Measurements from ENCODE around the gene ANK3.

DNA sequence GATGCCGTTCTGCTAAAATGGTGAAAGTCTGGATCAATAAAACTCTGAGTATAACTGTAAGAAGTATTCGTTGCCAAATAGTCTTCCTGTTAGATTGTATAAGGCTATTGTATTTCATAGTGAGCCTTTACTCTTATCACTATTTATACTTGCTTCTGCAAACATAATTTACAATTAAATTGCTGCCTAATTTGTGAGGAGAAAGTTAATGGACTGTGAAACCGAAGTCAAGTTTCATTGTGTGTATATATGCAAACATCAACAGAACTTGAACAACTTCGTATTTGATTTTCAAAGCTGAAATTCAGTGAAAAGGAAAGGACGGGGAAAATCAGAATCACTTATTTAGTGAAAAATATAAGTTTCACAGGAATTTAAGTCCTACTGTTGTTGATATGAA lies 347.4 kb downstream of the ANK3 start:
- peak; percentile 94 for TF ChIP-seq OSR2 (tag by site-specific recombination; IDR thresholded peaks at IDR 0.05)
- no peak for TF ChIP-seq ZNF24 (tag by site-specific recombination; IDR thresholded peaks at IDR 0.05)
- TF ChIP-seq, protein P1, sequence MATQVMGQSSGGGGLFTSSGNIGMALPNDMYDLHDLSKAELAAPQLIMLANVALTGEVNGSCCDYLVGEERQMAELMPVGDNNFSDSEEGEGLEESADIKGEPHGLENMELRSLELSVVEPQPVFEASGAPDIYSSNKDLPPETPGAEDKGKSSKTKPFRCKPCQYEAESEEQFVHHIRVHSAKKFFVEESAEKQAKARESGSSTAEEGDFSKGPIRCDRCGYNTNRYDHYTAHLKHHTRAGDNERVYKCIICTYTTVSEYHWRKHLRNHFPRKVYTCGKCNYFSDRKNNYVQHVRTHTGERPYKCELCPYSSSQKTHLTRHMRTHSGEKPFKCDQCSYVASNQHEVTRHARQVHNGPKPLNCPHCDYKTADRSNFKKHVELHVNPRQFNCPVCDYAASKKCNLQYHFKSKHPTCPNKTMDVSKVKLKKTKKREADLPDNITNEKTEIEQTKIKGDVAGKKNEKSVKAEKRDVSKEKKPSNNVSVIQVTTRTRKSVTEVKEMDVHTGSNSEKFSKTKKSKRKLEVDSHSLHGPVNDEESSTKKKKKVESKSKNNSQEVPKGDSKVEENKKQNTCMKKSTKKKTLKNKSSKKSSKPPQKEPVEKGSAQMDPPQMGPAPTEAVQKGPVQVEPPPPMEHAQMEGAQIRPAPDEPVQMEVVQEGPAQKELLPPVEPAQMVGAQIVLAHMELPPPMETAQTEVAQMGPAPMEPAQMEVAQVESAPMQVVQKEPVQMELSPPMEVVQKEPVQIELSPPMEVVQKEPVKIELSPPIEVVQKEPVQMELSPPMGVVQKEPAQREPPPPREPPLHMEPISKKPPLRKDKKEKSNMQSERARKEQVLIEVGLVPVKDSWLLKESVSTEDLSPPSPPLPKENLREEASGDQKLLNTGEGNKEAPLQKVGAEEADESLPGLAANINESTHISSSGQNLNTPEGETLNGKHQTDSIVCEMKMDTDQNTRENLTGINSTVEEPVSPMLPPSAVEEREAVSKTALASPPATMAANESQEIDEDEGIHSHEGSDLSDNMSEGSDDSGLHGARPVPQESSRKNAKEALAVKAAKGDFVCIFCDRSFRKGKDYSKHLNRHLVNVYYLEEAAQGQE (tag by site-specific recombination; IDR thresholded peaks at IDR 0.05), result no peak
- TF ChIP-seq, protein P2, sequence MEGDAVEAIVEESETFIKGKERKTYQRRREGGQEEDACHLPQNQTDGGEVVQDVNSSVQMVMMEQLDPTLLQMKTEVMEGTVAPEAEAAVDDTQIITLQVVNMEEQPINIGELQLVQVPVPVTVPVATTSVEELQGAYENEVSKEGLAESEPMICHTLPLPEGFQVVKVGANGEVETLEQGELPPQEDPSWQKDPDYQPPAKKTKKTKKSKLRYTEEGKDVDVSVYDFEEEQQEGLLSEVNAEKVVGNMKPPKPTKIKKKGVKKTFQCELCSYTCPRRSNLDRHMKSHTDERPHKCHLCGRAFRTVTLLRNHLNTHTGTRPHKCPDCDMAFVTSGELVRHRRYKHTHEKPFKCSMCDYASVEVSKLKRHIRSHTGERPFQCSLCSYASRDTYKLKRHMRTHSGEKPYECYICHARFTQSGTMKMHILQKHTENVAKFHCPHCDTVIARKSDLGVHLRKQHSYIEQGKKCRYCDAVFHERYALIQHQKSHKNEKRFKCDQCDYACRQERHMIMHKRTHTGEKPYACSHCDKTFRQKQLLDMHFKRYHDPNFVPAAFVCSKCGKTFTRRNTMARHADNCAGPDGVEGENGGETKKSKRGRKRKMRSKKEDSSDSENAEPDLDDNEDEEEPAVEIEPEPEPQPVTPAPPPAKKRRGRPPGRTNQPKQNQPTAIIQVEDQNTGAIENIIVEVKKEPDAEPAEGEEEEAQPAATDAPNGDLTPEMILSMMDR (tag by site-specific recombination; IDR thresholded peaks at IDR 0.05), result no peak
- TF ChIP-seq, protein P3, sequence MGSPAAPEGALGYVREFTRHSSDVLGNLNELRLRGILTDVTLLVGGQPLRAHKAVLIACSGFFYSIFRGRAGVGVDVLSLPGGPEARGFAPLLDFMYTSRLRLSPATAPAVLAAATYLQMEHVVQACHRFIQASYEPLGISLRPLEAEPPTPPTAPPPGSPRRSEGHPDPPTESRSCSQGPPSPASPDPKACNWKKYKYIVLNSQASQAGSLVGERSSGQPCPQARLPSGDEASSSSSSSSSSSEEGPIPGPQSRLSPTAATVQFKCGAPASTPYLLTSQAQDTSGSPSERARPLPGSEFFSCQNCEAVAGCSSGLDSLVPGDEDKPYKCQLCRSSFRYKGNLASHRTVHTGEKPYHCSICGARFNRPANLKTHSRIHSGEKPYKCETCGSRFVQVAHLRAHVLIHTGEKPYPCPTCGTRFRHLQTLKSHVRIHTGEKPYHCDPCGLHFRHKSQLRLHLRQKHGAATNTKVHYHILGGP (tag by site-specific recombination; IDR thresholded peaks at IDR 0.05), result no peak
- TF ChIP-seq, protein P4, sequence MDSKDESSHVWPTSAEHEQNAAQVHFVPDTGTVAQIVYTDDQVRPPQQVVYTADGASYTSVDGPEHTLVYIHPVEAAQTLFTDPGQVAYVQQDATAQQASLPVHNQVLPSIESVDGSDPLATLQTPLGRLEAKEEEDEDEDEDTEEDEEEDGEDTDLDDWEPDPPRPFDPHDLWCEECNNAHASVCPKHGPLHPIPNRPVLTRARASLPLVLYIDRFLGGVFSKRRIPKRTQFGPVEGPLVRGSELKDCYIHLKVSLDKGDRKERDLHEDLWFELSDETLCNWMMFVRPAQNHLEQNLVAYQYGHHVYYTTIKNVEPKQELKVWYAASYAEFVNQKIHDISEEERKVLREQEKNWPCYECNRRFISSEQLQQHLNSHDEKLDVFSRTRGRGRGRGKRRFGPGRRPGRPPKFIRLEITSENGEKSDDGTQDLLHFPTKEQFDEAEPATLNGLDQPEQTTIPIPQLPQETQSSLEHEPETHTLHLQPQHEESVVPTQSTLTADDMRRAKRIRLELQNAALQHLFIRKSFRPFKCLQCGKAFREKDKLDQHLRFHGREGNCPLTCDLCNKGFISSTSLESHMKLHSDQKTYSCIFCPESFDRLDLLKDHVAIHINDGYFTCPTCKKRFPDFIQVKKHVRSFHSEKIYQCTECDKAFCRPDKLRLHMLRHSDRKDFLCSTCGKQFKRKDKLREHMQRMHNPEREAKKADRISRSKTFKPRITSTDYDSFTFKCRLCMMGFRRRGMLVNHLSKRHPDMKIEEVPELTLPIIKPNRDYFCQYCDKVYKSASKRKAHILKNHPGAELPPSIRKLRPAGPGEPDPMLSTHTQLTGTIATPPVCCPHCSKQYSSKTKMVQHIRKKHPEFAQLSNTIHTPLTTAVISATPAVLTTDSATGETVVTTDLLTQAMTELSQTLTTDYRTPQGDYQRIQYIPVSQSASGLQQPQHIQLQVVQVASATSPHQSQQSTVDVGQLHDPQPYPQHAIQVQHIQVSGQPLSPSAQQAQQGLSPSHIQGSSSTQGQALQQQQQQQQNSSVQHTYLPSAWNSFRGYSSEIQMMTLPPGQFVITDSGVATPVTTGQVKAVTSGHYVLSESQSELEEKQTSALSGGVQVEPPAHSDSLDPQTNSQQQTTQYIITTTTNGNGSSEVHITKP (tag by site-specific recombination; IDR thresholded peaks at IDR 0.05), result no peak
- no peak for TF ChIP-seq ZNF416 (tag by site-specific recombination; IDR thresholded peaks at IDR 0.05)
- no peak for TF ChIP-seq ZNF175 (tag by site-specific recombination; IDR thresholded peaks at IDR 0.05)
- no peak for TF ChIP-seq REPIN1 (tag by site-specific recombination; IDR thresholded peaks at IDR 0.05; ENCODE audit: low read depth)
- TF ChIP-seq MYNN (tag by site-specific recombination; IDR thresholded peaks at IDR 0.05; ENCODE audit: borderline replicate concordance), result no peak
- no peak for TF ChIP-seq ZNF433 (tag by site-specific recombination; IDR thresholded peaks at IDR 0.05; ENCODE audit: low read depth)
- TF ChIP-seq ZFP41 (tag by site-specific recombination; IDR thresholded peaks at IDR 0.05; ENCODE audit: borderline replicate concordance), result no peak
- TF ChIP-seq ZNF239 (tag by site-specific recombination; IDR thresholded peaks at IDR 0.05), result no peak
- TF ChIP-seq, protein P5, sequence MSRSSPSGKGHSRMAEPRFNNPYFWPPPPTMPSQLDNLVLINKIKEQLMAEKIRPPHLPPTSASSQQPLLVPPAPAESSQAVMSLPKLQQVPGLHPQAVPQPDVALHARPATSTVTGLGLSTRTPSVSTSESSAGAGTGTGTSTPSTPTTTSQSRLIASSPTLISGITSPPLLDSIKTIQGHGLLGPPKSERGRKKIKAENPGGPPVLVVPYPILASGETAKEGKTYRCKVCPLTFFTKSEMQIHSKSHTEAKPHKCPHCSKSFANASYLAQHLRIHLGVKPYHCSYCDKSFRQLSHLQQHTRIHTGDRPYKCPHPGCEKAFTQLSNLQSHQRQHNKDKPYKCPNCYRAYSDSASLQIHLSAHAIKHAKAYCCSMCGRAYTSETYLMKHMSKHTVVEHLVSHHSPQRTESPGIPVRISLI (tag by site-specific recombination; IDR thresholded peaks at IDR 0.05), result no peak
